ENCODE data around the gene S100PBP. TPM values are rescaled to one million over a fixed set of nuclear protein-coding genes. Genes with fewer than 3 reads are reported as not detected.

S100PBP gene
- total RNA-seq, 2 donors from 2014 or later, result 5.7 to 10.8 TPM

DNA sequence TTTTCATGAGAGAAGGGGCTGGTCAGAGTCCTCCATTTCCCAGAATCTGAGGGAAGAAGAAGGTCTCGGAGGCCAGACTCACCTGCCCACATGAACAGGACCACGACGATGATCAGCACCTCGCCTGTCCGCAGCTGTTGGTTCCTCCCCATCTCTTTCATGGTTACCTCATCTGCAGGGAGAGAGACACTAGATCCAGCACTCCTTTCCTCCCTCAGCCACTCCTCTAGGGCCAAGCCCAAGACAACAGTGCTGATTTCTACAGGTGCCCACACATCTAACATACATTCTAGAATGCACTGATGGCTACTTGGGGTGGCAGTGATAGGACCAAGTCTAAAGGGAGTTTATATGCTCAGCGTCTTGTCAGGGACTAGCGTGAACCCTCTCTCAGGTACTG lies 50.2 kb downstream of the S100PBP start:
- no peak overlapping the region for H3K27ac ChIP-seq
- no peaks in the 10 kb centered on the region for H3K27me3 ChIP-seq
- no peak overlapping the region for H3K4me3 ChIP-seq
- no peak for DNase-seq (ENCODE audit: low spot score)
- no peaks in the 10 kb centered on the region for H3K9me3 ChIP-seq
- peaks cover 10% of the 10 kb centered on the region for H3K36me3 ChIP-seq
- TF ChIP-seq CTCF (IDR thresholded peaks at IDR 0.05), result no peak
- H3K4me1 ChIP-seq, result peaks cover 0 to 55% of the 10 kb centered on the region in 2 donors

DNA sequence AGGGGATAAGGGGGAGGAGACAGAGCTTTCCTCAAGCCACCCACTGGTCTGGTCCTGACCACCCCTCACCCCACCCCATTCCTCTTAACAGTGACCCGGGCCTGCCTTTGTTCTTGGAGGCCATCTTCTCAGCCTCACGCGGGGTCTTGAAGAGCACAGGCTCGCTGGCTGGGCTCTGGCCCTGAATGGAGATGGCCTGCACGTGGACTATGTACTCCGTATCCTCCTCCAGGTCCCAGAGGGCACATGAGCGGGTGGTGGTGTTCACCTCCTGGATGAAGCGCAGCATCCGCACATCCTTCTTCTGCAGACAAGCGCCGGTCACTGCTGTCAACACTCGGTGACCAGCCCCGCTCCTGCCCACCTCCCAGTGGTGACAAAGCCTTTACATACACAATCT lies 50.6 kb downstream of the S100PBP start:
- DNase-seq (ENCODE audit: low spot score), result no peak
- Histone ChIP-seq H3K27me3 (no peaks in the 10 kb centered on the region), H3K4me3 (no peak overlapping the region), H3K9me3 (no peaks in the 10 kb centered on the region), H3K4me1 (peaks cover 0 to 58% of the 10 kb centered on the region in 2 donors), H3K27ac (no peak overlapping the region), H3K36me3 (peaks cover 6% of the 10 kb centered on the region)
- TF ChIP-seq CTCF (IDR thresholded peaks at IDR 0.05), result no peak

- peak overlapping the region; percentile 10 to 79 for H3K27ac ChIP-seq
- no peaks in the 10 kb centered on the region for H3K9me3 ChIP-seq
- no peaks in the 10 kb centered on the region for H3K36me3 ChIP-seq
- peaks cover 0 to 54% of the 10 kb centered on the region in 2 donors for H3K4me1 ChIP-seq
- no peak overlapping the region for H3K4me3 ChIP-seq
- H3K27me3 ChIP-seq, result no peaks in the 10 kb centered on the region
- no peak for DNase-seq (ENCODE audit: low spot score)
- no peak for TF ChIP-seq CTCF (IDR thresholded peaks at IDR 0.05)
These were observed 51.5 kb downstream of the S100PBP start for GRCh38 chr1:32868806-32869455.

GRCh38 chr1:32869923-32870614 lies 52.6 kb downstream of the S100PBP start:
- Histone ChIP-seq H3K4me1 (peaks cover 0 to 42% of the 10 kb centered on the region in 2 donors), H3K4me3 (peak overlapping the region; percentile 39 to 60), H3K27me3 (no peaks in the 10 kb centered on the region), H3K27ac (peak overlapping the region; percentile 76 to 79), H3K9me3 (no peaks in the 10 kb centered on the region), H3K36me3 (no peaks in the 10 kb centered on the region)
- DNase-seq (ENCODE audit: low spot score), result no peak
- TF ChIP-seq CTCF (IDR thresholded peaks at IDR 0.05), result no peak

- Histone ChIP-seq H3K27ac (peak within 1 kb of the TSS; percentile 78 to 81), H3K9me3 (no peaks in the 10 kb centered on the region), H3K36me3 (no peaks in the 10 kb centered on the region), H3K27me3 (no peaks in the 10 kb centered on the region), H3K4me3 (peak within 1 kb of the TSS; percentile 46 to 60), H3K4me1 (peaks cover 0 to 35% of the 10 kb centered on the region in 2 donors)
- no peak for TF ChIP-seq CTCF (IDR thresholded peaks at IDR 0.05)
- no peak for DNase-seq (ENCODE audit: low spot score)
These were observed 53.3 kb downstream of the S100PBP start, which contains the start of gene FNDC5 for GRCh38 chr1:32870615-32871363. FNDC5 (minus strand) TSS chr1:32870912.
